BJ (cell line): ENCODE measurements around the gene SLC4A2. TPM values are rescaled to one million over a fixed set of nuclear protein-coding genes. Genes with fewer than 3 reads are reported as not detected.
"Not testable (repeated sequence)": the region's sequence is repeated elsewhere in the genome, so short reads cannot be mapped to it uniquely, and the experiment has no call there.

Experiments used
- CTCF ChIA-PET: fragments of 350-600 bp; formaldehyde crosslinking; extraction: SDS; loops from one replicate; lab custom pipeline; 2021; ENCODE audit warnings: antibody characterized with exemption, inconsistent platforms; lab: Yijun Ruan, JAX
- POLR2A ChIA-PET: fragments of 300-600 bp; sonication (Branson Sonifier 250); formaldehyde crosslinking; extraction: SDS; loops from one replicate; lab custom pipeline; 2021; ENCODE audit warnings: antibody characterized with exemption; lab: Charles Lee
- DNase-seq: peaks from one replicate; pipeline ENCODE4 v3.0.0-alpha.2; 2011; ENCODE audit warnings: low read depth
- H3K27me3 ChIP-seq: 2 replicates; pipeline ENCODE4 v1.6.0; 2011; ENCODE audit warnings: low read length; ENCODE audit not compliant: control insufficient read depth, insufficient read depth
- H3K36me3 ChIP-seq: 2 replicates; pipeline ENCODE4 v1.5.1; 2011; ENCODE audit warnings: low read length; ENCODE audit not compliant: control insufficient read depth, insufficient read depth
- H3K4me3 ChIP-seq: 2 replicates; pipeline ENCODE4 v1.5.1; 2011; ENCODE audit warnings: low read depth, mild to moderate bottlenecking, control low read depth, low read length
- polyA plus RNA-seq: library from polyadenylated mRNA; depleted of rRNA; stranded (reverse); fragments of >200 nt; gene quantifications from 2 replicates; pipeline ENCODE4 v1.2.3, GENCODE V29; 2011
- TF ChIP-seq, protein P1 (sequence below): IDR thresholded peaks from 2 replicates; pipeline ENCODE4 v1.5.1; 2011; ENCODE audit warnings: low read depth, mild to moderate bottlenecking, control low read depth, inconsistent platforms, low read length, moderate library complexity; ENCODE audit not compliant: insufficient read depth

The SLC4A2 gene
- polyA plus RNA-seq, 1 experiment = 86.1 TPM

DNA sequence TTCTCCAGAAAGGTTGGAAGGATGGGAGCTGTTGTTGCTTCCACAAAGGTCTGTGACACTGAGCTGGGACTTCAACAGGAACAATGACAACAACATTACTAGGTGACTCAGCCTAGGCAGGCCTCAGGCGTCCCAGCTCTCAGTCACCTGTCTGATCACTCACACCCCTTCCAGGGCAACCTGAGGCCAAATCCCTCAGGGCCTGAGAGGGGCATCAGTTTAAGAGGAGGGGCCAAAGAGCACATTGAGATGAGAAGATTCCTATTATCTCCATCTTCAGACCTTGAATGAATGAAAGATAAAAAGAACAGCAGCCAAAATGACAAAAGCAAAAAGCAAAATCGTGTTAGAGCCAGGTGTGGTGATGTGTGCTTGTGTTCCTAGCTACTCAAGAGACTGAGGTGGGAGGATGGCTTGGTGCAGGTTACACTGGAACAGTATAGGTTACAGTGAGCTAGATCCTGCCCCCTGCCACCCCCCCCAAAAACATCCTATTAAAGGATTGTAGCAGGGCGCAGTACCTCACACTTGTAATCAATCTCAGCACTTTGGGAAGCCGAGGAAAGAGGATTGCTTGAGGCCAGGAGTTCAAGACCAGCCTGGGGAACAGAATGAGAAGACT is 34.8 kb upstream of the SLC4A2 start, which contains the start of gene ATG9B:
TSS of gene ATG9B (minus strand) at position 60 of the 622 bp plus-strand sequence. CDS start 71 bp downstream, outside the sequence.
- ChIA-PET POLR2A (interaction anchor here (0.5 kb wide), 1 partner anchor 267 kb away, joined by 3 read pairs; no protein-coding TSS in a partner anchor), CTCF (interaction anchor here (0.9 kb wide), 2 partner anchors 12 to 16 kb away, joined by 3 read pairs; no protein-coding TSS in a partner anchor)
- H3K4me3 ChIP-seq = no peak within 1 kb of the TSS
- H3K27me3 ChIP-seq = peaks cover 13% of the 10 kb centered on the region
- no peaks in the 10 kb centered on the region for H3K36me3 ChIP-seq
- TF ChIP-seq, protein P1, sequence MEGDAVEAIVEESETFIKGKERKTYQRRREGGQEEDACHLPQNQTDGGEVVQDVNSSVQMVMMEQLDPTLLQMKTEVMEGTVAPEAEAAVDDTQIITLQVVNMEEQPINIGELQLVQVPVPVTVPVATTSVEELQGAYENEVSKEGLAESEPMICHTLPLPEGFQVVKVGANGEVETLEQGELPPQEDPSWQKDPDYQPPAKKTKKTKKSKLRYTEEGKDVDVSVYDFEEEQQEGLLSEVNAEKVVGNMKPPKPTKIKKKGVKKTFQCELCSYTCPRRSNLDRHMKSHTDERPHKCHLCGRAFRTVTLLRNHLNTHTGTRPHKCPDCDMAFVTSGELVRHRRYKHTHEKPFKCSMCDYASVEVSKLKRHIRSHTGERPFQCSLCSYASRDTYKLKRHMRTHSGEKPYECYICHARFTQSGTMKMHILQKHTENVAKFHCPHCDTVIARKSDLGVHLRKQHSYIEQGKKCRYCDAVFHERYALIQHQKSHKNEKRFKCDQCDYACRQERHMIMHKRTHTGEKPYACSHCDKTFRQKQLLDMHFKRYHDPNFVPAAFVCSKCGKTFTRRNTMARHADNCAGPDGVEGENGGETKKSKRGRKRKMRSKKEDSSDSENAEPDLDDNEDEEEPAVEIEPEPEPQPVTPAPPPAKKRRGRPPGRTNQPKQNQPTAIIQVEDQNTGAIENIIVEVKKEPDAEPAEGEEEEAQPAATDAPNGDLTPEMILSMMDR = no peak
- DNase-seq = no peak

DNA sequence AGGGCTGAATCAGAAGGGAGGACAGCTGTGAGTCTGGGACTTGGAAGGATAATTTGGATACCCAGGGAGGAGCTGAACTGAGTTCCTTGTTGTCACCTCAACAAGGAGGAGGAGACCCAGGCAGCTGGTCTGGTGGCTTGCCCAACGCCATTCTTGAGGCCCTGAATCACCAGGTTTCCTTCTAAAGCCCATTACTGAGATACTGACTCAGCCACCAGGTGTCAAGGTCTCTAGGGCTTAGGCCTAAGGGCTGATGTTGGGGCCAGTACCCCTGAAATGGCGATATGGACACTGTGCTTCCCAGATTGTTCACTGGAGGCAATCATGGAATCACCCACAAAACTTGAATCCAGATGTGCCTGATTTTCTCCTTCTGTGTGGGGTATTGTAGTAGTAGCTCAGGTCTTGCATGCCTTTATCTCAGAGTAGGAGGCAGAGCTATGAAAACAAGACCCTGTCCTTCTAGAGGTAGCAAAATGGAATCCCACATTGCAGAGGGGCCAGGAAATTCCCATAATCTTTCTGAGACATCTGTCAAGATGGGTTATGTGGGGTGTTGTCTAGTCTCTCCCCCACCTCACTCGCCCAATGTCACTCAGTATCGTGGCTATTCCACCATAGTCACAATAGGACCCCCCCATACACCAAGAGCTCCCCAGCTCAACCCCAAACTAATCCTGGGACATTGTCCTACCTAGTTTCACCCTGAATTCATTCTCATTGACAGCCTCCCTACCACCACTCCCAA is 33.3 kb upstream of the SLC4A2 start:
- H3K4me3 ChIP-seq = no peak overlapping the region
- ChIA-PET CTCF (interaction anchor here (0.6 to 1.3 kb wide), 3 partner anchors 10 to 147 kb away, joined by 3 read pairs; no protein-coding TSS in a partner anchor), POLR2A (no interaction called here)
- TF ChIP-seq, protein P1 = no peak
- H3K27me3 ChIP-seq = peaks cover 4% of the 10 kb centered on the region; the same call in 1 of the 2 replicates
- H3K36me3 ChIP-seq = no peaks in the 10 kb centered on the region
- no peak for DNase-seq

DNA sequence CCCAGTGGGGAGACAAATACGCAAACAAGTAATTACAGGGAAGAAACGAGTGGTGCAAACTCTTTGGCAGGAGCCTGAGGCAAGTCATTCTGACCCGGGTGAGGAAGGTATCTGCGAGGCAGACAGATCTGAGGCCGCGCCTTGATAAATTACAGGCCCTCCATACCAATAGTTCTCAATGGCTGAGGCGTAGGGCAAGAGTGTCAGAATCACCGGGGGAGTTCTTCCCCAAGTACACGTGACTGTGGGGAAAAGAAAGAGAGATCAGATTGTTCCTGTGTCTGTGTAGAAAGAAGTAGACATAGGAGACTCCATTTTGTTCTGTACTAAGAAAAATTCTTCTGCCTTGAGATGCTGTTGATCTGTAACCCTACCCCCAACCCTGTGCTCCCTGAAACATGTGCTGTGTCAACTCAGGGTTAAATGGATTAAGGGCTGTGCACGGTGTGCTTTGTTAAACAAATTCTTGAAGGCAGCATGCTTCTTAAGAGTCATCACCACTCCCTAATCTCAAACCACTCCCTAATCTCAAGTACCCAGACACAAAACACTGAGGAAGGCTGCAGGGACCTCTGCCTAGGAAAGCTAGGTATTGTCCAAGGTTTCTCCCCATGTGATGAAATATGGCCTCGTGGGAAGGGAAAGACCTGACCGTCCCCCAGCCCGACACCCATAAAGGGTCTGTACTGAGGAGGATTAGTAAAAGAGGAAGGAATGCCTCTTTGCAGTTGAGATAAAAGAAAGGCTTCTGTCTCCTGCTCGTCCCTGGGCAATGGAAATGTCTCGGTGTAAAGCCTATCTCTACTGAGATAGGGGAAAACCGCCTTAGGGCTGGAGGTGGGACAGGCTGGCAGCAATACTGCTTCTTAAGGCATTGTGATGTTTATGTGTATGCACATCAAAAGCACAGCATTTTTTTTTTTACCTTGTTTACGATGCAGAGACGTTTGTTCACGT is 32.3 kb upstream of the SLC4A2 start:
- H3K36me3 ChIP-seq, DNase-seq, H3K4me3 ChIP-seq, H3K27me3 ChIP-seq, POLR2A ChIA-PET: not testable (repeated sequence)
- CTCF ChIA-PET = interaction anchor here (0.6 to 2.9 kb wide), 5 partner anchors 8 to 146 kb away, joined by 3 to 22 read pairs (median 3); no protein-coding TSS in a partner anchor

DNA sequence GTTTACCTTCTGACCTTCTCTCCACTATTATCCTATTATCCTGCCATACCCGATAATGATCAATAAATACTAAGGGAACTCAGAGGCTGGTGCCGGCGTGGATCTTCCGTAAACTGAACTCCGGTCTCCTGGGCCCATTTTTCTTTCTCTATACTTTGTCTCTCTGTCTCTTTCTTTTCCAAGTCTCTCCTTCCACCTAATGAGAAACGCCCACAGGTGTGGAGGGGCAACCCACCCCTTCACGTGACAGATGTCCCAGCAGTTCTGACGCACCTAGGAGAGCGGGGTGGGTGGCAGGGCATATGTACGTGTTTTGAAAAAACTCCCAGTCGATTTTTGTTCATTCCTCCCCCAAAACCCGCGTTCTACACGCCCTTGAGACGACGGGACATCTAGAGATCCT is 31.7 kb upstream of the SLC4A2 start:
- H3K4me3 ChIP-seq = peak overlapping the region; percentile 84
- not testable (repeated sequence) for DNase-seq, H3K36me3 ChIP-seq, H3K27me3 ChIP-seq
- POLR2A ChIA-PET = interaction anchor here (1.3 kb wide), 1 partner anchor 11 kb away, joined by 4 read pairs; no protein-coding TSS in a partner anchor
- CTCF ChIA-PET = interaction anchor here (0.8 to 2.9 kb wide), 9 partner anchors 9 to 86 kb away, joined by 3 to 22 read pairs (median 7); partner anchors contain the start of gene TMUB1

DNA sequence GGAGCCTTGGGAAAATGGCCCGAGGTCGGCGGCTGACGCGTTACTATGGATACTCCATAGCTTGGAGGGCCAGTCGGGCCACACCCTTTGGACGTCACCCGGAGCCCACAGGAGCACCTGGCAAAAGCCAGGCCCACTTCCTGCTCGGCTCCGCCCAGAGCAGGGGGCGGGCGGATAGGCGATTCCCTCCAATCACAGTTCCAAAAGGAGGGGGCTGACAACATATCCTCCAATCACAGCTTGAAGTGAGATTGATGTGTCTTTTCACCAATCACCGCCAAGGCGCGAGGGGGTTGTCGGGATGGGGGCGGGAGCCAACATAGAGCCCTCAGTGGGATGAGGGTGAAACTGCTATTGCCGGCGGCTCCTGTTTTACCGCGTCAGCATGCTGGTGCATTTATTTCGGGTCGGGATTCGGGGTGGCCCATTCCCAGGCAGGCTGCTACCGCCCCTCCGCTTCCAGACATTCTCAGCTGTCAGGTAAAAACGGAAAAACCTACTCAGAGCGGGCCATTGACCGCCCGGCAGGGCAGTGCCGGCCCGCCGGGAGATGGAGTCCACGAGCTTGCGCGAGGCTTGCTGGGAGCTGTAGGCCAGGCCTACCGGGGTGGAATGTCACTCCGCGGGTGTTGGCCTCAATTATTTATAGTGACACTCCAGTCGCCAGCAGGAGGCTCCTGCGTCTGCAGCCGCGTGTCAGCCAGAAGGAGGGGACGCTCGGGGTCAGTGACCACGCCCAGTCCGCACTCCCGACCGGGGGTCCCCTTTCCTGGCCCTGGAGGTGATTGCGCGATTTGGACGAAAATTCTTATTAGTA is 31.1 kb upstream of the SLC4A2 start, which contains the start of gene ABCB8:
TSS of gene ABCB8 (plus strand) at position 320 of the 817 bp plus-strand sequence. CDS start at position 386, 66 bp downstream.
- 0 out of 2 replicates have a peak, but pooled peaks cover 1% of the 10 kb centered on the region for H3K27me3 ChIP-seq
- CTCF ChIA-PET = interaction anchor here (0.8 to 2.9 kb wide), 10 partner anchors 9 to 85 kb away, joined by 3 to 22 read pairs (median 6); partner anchors contain the start of gene TMUB1
- H3K36me3 ChIP-seq = no peaks in the 10 kb centered on the region; the same call in 1 of the 2 replicates
- DNase-seq = peak; percentile 99
- H3K4me3 ChIP-seq = peak within 1 kb of the TSS; percentile 84
- POLR2A ChIA-PET = interaction anchor here (0.6 to 1.3 kb wide), 3 partner anchors 10 to 199 kb away, joined by 3 to 4 read pairs (median 3); partner anchors contain the start of gene ABCF2
- TF ChIP-seq, protein P1 = peak; percentile 50
